ENCODE data around the gene NME3. TPM values are rescaled to one million over a fixed set of nuclear protein-coding genes. Genes with fewer than 3 reads are reported as not detected.

The NME3 gene
- total RNA-seq, 1 experiment from 2014 or later = 86.8 TPM

DNA sequence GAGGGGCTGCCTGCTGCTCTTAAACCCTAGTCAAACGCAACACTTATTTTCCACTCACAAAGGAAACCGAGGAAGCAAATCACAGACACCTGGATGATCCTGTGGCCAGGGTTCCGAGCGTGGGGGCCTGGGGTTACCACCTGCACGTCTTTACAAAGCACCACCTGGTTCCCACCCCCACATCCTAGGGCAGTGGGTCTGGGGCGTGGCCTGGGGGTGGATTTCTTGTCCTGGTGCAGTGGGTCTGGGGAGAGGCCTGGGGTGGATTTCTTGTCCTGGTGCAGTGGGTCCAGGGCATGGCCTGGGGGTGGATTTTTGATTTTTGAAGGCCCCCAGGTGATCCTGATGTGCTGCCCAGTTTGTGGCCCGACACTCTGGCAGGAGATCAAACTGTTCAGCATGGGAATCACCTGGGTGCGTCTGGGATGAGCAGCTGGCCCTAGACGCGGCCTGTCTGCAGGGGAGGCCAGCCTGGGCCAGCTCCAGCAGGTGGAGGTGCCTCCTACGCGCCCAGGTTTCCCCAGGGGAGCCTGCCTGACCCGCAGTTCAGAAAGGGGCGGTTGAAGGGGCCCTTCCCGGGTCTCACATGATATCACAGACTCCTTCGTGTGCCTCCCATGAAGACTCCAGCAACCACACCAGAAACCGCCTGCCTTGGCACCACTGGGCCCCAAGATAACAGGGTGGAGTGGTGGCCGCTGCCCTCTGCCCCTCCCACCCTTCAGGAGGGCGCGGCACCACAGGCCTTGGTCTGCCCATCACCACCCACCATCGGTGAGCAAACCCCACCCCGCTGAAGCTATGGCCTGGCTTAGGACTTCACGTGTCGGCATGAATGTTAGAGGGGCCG is 49.0 kb upstream of the NME3 start:
- ChIA-PET POLR2A (no interaction called here), CTCF (no interaction called here)
- H3K9me3 Mint-ChIP-seq = no peaks in the 10 kb centered on the region
- no peaks in the 10 kb centered on the region for H3K27me3 Mint-ChIP-seq (ENCODE audit: low read depth)
- DNase-seq (ENCODE audit: low spot score) (no peak), ATAC-seq (no peak)
- H3K27ac Mint-ChIP-seq = no peak overlapping the region
- H3K36me3 Mint-ChIP-seq = peaks cover 3% of the 10 kb centered on the region
- 0 out of 2 replicates have a peak, but pooled peaks cover 4% of the 10 kb centered on the region for H3K4me1 Mint-ChIP-seq
- TF ChIP-seq NR2C2 (CRISPR knock-in tag; IDR thresholded peaks at IDR 0.05) = no peak
- TF ChIP-seq ZBTB21 (CRISPR knock-in tag; IDR thresholded peaks at IDR 0.05; ENCODE audit: borderline replicate concordance) = no peak
- TF ChIP-seq, protein P1, sequence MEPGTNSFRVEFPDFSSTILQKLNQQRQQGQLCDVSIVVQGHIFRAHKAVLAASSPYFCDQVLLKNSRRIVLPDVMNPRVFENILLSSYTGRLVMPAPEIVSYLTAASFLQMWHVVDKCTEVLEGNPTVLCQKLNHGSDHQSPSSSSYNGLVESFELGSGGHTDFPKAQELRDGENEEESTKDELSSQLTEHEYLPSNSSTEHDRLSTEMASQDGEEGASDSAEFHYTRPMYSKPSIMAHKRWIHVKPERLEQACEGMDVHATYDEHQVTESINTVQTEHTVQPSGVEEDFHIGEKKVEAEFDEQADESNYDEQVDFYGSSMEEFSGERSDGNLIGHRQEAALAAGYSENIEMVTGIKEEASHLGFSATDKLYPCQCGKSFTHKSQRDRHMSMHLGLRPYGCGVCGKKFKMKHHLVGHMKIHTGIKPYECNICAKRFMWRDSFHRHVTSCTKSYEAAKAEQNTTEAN (CRISPR knock-in tag; IDR thresholded peaks at IDR 0.05) = no peak
- no peak for TF ChIP-seq NFE2L1 (CRISPR knock-in tag; IDR thresholded peaks at IDR 0.05)
- no peak for TF ChIP-seq MYBL2 (CRISPR knock-in tag; IDR thresholded peaks at IDR 0.05)
- TF ChIP-seq, protein P2, sequence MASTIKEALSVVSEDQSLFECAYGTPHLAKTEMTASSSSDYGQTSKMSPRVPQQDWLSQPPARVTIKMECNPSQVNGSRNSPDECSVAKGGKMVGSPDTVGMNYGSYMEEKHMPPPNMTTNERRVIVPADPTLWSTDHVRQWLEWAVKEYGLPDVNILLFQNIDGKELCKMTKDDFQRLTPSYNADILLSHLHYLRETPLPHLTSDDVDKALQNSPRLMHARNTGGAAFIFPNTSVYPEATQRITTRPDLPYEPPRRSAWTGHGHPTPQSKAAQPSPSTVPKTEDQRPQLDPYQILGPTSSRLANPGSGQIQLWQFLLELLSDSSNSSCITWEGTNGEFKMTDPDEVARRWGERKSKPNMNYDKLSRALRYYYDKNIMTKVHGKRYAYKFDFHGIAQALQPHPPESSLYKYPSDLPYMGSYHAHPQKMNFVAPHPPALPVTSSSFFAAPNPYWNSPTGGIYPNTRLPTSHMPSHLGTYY (CRISPR knock-in tag; IDR thresholded peaks at IDR 0.05) = no peak
- no peak for TF ChIP-seq ATF1 (CRISPR knock-in tag; IDR thresholded peaks at IDR 0.05)
- no peak for TF ChIP-seq JAZF1 (CRISPR knock-in tag; IDR thresholded peaks at IDR 0.05)
- no peak for TF ChIP-seq TEAD4 (CRISPR knock-in tag; IDR thresholded peaks at IDR 0.05)
- TF ChIP-seq ELF4 (CRISPR knock-in tag; IDR thresholded peaks at IDR 0.05; ENCODE audit: low read depth) = no peak
- no peak for TF ChIP-seq ZNF232 (CRISPR knock-in tag; IDR thresholded peaks at IDR 0.05)
- no peak for TF ChIP-seq ZNF317 (CRISPR knock-in tag; IDR thresholded peaks at IDR 0.05; ENCODE audit: borderline replicate concordance, low read depth)
- H3K4me3 Mint-ChIP-seq = no peak overlapping the region

DNA sequence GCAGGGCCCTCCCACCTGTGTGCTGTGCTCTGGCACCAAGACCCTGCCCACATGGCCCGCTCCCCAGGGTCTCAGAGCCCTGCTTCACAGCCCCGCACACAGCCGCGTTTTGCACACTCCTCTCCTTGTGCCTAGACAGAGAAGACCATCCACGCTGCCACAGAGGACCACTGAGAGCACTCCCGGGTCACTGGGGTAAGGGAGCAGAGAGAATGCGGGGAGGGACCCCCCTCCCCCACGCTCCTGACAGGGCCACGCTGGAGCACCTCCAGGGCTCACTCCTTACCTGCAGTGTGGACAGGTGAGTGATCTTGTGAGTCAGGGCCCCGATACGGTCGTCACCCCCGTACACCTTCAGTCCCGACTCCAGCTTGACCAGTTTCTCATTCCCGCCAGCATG is 48.3 kb upstream of the NME3 start:
- Mint-ChIP-seq H3K9me3 (no peaks in the 10 kb centered on the region), H3K27ac (peak overlapping the region; percentile 65; the same call in 1 of the 2 replicates), H3K4me3 (no peak overlapping the region), H3K36me3 (peaks cover 6% of the 10 kb centered on the region), H3K27me3 (ENCODE audit: low read depth) (no peaks in the 10 kb centered on the region), H3K4me1 (0 out of 2 replicates have a peak, but pooled peaks cover 4% of the 10 kb centered on the region)
- ATAC-seq (no peak), DNase-seq (ENCODE audit: low spot score) (no peak)
- ChIA-PET CTCF (no interaction called here), POLR2A (no interaction called here)
- TF ChIP-seq, protein P3, sequence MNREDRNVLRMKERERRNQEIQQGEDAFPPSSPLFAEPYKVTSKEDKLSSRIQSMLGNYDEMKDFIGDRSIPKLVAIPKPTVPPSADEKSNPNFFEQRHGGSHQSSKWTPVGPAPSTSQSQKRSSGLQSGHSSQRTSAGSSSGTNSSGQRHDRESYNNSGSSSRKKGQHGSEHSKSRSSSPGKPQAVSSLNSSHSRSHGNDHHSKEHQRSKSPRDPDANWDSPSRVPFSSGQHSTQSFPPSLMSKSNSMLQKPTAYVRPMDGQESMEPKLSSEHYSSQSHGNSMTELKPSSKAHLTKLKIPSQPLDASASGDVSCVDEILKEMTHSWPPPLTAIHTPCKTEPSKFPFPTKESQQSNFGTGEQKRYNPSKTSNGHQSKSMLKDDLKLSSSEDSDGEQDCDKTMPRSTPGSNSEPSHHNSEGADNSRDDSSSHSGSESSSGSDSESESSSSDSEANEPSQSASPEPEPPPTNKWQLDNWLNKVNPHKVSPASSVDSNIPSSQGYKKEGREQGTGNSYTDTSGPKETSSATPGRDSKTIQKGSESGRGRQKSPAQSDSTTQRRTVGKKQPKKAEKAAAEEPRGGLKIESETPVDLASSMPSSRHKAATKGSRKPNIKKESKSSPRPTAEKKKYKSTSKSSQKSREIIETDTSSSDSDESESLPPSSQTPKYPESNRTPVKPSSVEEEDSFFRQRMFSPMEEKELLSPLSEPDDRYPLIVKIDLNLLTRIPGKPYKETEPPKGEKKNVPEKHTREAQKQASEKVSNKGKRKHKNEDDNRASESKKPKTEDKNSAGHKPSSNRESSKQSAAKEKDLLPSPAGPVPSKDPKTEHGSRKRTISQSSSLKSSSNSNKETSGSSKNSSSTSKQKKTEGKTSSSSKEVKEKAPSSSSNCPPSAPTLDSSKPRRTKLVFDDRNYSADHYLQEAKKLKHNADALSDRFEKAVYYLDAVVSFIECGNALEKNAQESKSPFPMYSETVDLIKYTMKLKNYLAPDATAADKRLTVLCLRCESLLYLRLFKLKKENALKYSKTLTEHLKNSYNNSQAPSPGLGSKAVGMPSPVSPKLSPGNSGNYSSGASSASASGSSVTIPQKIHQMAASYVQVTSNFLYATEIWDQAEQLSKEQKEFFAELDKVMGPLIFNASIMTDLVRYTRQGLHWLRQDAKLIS (CRISPR knock-in tag; IDR thresholded peaks at IDR 0.05; ENCODE audit: borderline replicate concordance) = no peak
- TF ChIP-seq FOXJ3 (CRISPR knock-in tag; IDR thresholded peaks at IDR 0.05; ENCODE audit: borderline replicate concordance) = no peak
- TF ChIP-seq, protein P4, sequence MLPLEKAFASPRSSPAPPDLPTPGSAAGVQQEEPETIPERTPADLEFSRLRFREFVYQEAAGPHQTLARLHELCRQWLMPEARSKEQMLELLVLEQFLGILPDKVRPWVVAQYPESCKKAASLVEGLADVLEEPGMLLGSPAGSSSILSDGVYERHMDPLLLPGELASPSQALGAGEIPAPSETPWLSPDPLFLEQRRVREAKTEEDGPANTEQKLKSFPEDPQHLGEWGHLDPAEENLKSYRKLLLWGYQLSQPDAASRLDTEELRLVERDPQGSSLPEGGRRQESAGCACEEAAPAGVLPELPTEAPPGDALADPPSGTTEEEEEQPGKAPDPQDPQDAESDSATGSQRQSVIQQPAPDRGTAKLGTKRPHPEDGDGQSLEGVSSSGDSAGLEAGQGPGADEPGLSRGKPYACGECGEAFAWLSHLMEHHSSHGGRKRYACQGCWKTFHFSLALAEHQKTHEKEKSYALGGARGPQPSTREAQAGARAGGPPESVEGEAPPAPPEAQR (CRISPR knock-in tag; IDR thresholded peaks at IDR 0.05) = no peak
- TF ChIP-seq ZNF121 (CRISPR knock-in tag; IDR thresholded peaks at IDR 0.05) = no peak
- TF ChIP-seq RORB (CRISPR knock-in tag; IDR thresholded peaks at IDR 0.05) = no peak
- TF ChIP-seq, protein P5, sequence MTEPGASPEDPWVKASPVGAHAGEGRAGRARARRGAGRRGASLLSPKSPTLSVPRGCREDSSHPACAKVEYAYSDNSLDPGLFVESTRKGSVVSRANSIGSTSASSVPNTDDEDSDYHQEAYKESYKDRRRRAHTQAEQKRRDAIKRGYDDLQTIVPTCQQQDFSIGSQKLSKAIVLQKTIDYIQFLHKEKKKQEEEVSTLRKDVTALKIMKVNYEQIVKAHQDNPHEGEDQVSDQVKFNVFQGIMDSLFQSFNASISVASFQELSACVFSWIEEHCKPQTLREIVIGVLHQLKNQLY (CRISPR knock-in tag; IDR thresholded peaks at IDR 0.05) = no peak
- no peak for TF ChIP-seq JUN (CRISPR knock-in tag; IDR thresholded peaks at IDR 0.05)
- TF ChIP-seq, protein P6, sequence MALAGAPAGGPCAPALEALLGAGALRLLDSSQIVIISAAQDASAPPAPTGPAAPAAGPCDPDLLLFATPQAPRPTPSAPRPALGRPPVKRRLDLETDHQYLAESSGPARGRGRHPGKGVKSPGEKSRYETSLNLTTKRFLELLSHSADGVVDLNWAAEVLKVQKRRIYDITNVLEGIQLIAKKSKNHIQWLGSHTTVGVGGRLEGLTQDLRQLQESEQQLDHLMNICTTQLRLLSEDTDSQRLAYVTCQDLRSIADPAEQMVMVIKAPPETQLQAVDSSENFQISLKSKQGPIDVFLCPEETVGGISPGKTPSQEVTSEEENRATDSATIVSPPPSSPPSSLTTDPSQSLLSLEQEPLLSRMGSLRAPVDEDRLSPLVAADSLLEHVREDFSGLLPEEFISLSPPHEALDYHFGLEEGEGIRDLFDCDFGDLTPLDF (CRISPR knock-in tag; IDR thresholded peaks at IDR 0.05) = no peak
- TF ChIP-seq ZNF671 (CRISPR knock-in tag; IDR thresholded peaks at IDR 0.05) = no peak
- TF ChIP-seq OVOL2 (CRISPR knock-in tag; IDR thresholded peaks at IDR 0.05; ENCODE audit: borderline replicate concordance) = no peak
- no peak for TF ChIP-seq NFE2L1 (CRISPR knock-in tag; IDR thresholded peaks at IDR 0.05)
- TF ChIP-seq, protein P7, sequence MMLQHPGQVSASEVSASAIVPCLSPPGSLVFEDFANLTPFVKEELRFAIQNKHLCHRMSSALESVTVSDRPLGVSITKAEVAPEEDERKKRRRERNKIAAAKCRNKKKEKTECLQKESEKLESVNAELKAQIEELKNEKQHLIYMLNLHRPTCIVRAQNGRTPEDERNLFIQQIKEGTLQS (CRISPR knock-in tag; conservative IDR thresholded peaks at IDR 0.05) = no peak
